ENCODE data around the gene DNTT.

DNA sequence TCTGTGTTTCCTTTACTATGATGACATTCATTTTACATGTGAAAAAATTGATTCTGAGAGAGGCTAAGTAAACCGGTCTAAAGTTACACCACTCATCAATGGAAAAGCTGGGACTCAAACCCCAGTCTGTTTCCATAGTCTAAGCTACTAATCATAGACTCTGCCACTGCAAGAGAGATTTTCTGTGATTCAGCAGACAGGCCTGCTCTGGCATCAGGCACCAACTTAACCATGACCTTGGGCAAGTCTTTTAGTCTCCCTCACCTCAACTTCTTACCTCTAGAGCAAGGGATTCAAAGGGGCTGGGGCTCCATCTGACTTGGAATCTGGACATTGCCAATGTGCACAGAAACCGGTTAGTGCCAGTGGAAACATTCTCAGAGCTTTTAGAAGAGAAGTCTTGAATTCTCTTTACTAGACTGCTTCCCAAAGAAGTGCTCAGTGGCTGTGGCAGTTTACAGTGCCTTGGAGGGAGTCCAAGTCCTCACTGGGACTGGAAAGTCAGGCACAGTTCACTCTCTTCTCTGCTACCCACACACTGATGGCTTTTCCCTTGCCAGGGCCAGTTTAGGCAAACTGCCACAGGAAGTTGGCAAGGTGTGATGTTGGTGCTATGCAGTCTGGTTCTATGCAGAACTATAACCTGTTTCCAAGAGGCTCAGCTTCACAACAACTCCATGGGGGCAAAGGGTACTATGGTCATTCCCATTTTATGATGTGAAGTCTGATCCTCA is 28.4 kb upstream of the DNTT start:
- TF ChIP-seq EZH2phosphoT487 (IDR thresholded peaks at IDR 0.05; ENCODE audit: insufficient read depth, low read depth) (no peak), EZH2 (IDR thresholded peaks at IDR 0.05; ENCODE audit: insufficient read depth, poor library complexity, severe bottlenecking) (no peak)

Measured in GM23248 (cell line).